H9 (cell line): Measurements from ENCODE around the gene FOXJ3. TPM values are rescaled to one million over a fixed set of nuclear protein-coding genes. Genes with fewer than 3 reads are reported as not detected.

Experiments
- DNase-seq: peaks from one replicate; pipeline ENCODE4 v3.0.0-alpha.2; 2017
- H2AFZ ChIP-seq: one replicate; pipeline ENCODE4 v1.6.1; 2013; ENCODE audit warnings: mild to moderate bottlenecking, low read length, control low read depth, moderate library complexity
- H2AK5ac ChIP-seq: 2 replicates; pipeline ENCODE4 v1.6.1; 2013; ENCODE audit warnings: low read length, control low read depth, mixed read lengths; ENCODE audit not compliant: insufficient read length
- H2BK120ac ChIP-seq: one replicate; pipeline ENCODE4 v1.6.1; 2013; ENCODE audit warnings: low read depth, mild to moderate bottlenecking, low read length, control low read depth, inconsistent platforms; ENCODE audit not compliant: poor library complexity, severe bottlenecking
- H2BK12ac ChIP-seq: 2 replicates; pipeline ENCODE4 v1.6.1; 2013; ENCODE audit warnings: low read length, control low read depth, mixed read lengths, low read depth; ENCODE audit not compliant: insufficient read length
- H2BK15ac ChIP-seq: 2 replicates; pipeline ENCODE4 v1.6.1; 2013; ENCODE audit warnings: low read depth, low read length, control low read depth
- H2BK20ac ChIP-seq: one replicate; pipeline ENCODE4 v1.6.1; 2013; ENCODE audit warnings: low read depth, mild to moderate bottlenecking, low read length, control low read depth, inconsistent platforms; ENCODE audit not compliant: poor library complexity, severe bottlenecking
- H2BK5ac ChIP-seq: 2 replicates; pipeline ENCODE4 v1.6.1; 2013; ENCODE audit warnings: low read length, control low read depth, mixed read lengths; ENCODE audit not compliant: insufficient read length
- H3K14ac ChIP-seq: 2 replicates; pipeline ENCODE4 v1.6.1; 2013; ENCODE audit warnings: low read length, control low read depth; ENCODE audit not compliant: insufficient read depth
- H3K18ac ChIP-seq: 2 replicates; pipeline ENCODE4 v1.6.1; 2013; ENCODE audit warnings: low read depth, mild to moderate bottlenecking, mixed read lengths, low read length, control low read depth; ENCODE audit not compliant: insufficient read length
- H3K23ac ChIP-seq: 2 replicates; pipeline ENCODE4 v1.6.1; 2013; ENCODE audit warnings: low read length, control low read depth, mixed read lengths, low read depth; ENCODE audit not compliant: insufficient read length
- H3K23me2 ChIP-seq: 2 replicates; pipeline ENCODE4 v1.6.1; 2013; ENCODE audit warnings: low read depth, mild to moderate bottlenecking, mixed read lengths, low read length, control low read depth; ENCODE audit not compliant: insufficient read length, poor library complexity, severe bottlenecking
- H3K27ac ChIP-seq: 2 replicates; pipeline ENCODE4 v1.5.1; 2013; ENCODE audit warnings: low read length, control low read depth, mixed read lengths, low read depth; ENCODE audit not compliant: insufficient read length
- H3K27me3 ChIP-seq: 2 replicates; pipeline ENCODE4 v1.6.1; 2013; ENCODE audit warnings: low read length, control low read depth, inconsistent platforms; ENCODE audit not compliant: insufficient read depth
- H3K4ac ChIP-seq: 2 replicates; pipeline ENCODE4 v1.6.1; 2013; ENCODE audit warnings: low read depth, mild to moderate bottlenecking, control low read depth, inconsistent platforms, low read length, moderate library complexity
- H3K4me1 ChIP-seq: 2 replicates; pipeline ENCODE4 v1.6.1; 2013; ENCODE audit warnings: low read length, control low read depth, inconsistent platforms; ENCODE audit not compliant: insufficient read depth
- H3K4me2 ChIP-seq: 2 replicates; pipeline ENCODE4 v1.6.1; 2013; ENCODE audit warnings: low read length, control low read depth, mixed read lengths; ENCODE audit not compliant: insufficient read length, insufficient read depth
- H3K56ac ChIP-seq: 2 replicates; pipeline ENCODE4 v1.6.1; 2013; ENCODE audit warnings: low read depth, mild to moderate bottlenecking, mixed read lengths, low read length, control low read depth; ENCODE audit not compliant: insufficient read length
- H3K79me1 ChIP-seq: 2 replicates; pipeline ENCODE4 v1.6.1; 2013; ENCODE audit warnings: low read depth, mild to moderate bottlenecking, moderate library complexity, low read length, control low read depth, inconsistent platforms; ENCODE audit not compliant: insufficient read depth, poor library complexity, severe bottlenecking
- H3K79me2 ChIP-seq: 2 replicates; pipeline ENCODE4 v1.6.1; 2013; ENCODE audit warnings: low read length, control low read depth, inconsistent platforms; ENCODE audit not compliant: insufficient read depth
- H3K9ac ChIP-seq: 2 replicates; pipeline ENCODE4 v1.6.1; 2013; ENCODE audit warnings: low read length, control low read depth, mixed read lengths; ENCODE audit not compliant: insufficient read length; ENCODE audit errors: extremely low read depth
- H3K9me3 ChIP-seq: one replicate; pipeline ENCODE4 v1.6.1; 2013; ENCODE audit warnings: low read depth, low read length, inconsistent platforms; ENCODE audit not compliant: control insufficient read depth
- H3T11ph ChIP-seq: one replicate; pipeline ENCODE4 v1.6.1; 2013; ENCODE audit warnings: mild to moderate bottlenecking, low read length, control low read depth, inconsistent platforms
- H4K20me1 ChIP-seq: one replicate; pipeline ENCODE4 v1.6.1; 2013; ENCODE audit not compliant: control insufficient read depth, insufficient read length, insufficient read depth
- H4K5ac ChIP-seq: 2 replicates; pipeline ENCODE4 v1.6.1; 2013; ENCODE audit warnings: low read depth, mild to moderate bottlenecking, mixed read lengths, low read length, control low read depth; ENCODE audit not compliant: insufficient read length
- H4K8ac ChIP-seq: replicated peaks from 2 replicates; pipeline ENCODE4 v1.6.1; 2013; ENCODE audit warnings: low read length, control low read depth, mixed read lengths, low read depth; ENCODE audit not compliant: insufficient read length
- H4K91ac ChIP-seq: 2 replicates; pipeline ENCODE4 v1.6.1; 2013; ENCODE audit warnings: low read depth, mild to moderate bottlenecking, moderate library complexity, mixed read lengths, low read length, control low read depth; ENCODE audit not compliant: insufficient read length
- H3K27ac Mint-ChIP-seq, 3 experiments: 2 replicates in 2 of 3; 3 replicates in 1 of 3; pipeline ENCODE4 v1.8.0; 2020 to 2021; ENCODE audit warnings: mixed read lengths in 3 of 3, mild to moderate bottlenecking in 1 of 3, moderate library complexity in 1 of 3
- H3K27me3 Mint-ChIP-seq: 2 replicates; pipeline ENCODE4 v1.8.0; 2021; ENCODE audit warnings: low read depth, mild to moderate bottlenecking, moderate library complexity, mixed read lengths
- H3K36me3 Mint-ChIP-seq, 3 experiments: 2 replicates in 2 of 3; 3 replicates in 1 of 3; pipeline ENCODE4 v1.8.0; 2020 to 2021; ENCODE audit warnings: low read depth in 3 of 3, mixed read lengths in 3 of 3; ENCODE audit not compliant: insufficient read depth in 1 of 3
- H3K4me1 Mint-ChIP-seq, 2 experiments: 2 replicates each; pipeline ENCODE4 v1.8.0; 2020; ENCODE audit warnings: mixed read lengths in 2 of 2
- H3K4me3 Mint-ChIP-seq, 2 experiments: 2 replicates in 1 of 2; 3 replicates in 1 of 2; pipeline ENCODE4 v1.8.0; 2020 to 2021; ENCODE audit warnings: mild to moderate bottlenecking in 2 of 2, mixed read lengths in 2 of 2, moderate library complexity in 1 of 2
- H3K9me3 Mint-ChIP-seq, 2 experiments: 2 replicates in 1 of 2; 3 replicates in 1 of 2; pipeline ENCODE4 v1.8.0; 2020; ENCODE audit warnings: mild to moderate bottlenecking in 2 of 2, mixed read lengths in 2 of 2, moderate library complexity in 1 of 2
- CTCF ChIP-seq: fragments of 200-600 bp; sonication (generic); conservative IDR thresholded peaks from 3 replicates; pipeline ENCODE4 v1.8.0; 2021; ENCODE audit warnings: antibody characterized with exemption, mild to moderate bottlenecking
- WGBS: extraction: QIAGEN DNeasy Blood & Tissue Kit; methylation state at CpG from one replicate; pipeline ENCODE4 v1.1.7; 2013; ENCODE audit warnings: missing lambda C conversion rate, low lambda C conversion rate, mixed read lengths; ENCODE audit not compliant: insufficient read length; ENCODE audit errors: extremely low coverage; 5-methylcytosine and 5-hydroxymethylcytosine counted together
- total RNA-seq: library from RNA; stranded (reverse); gene quantifications from 2 replicates; pipeline ENCODE4 v1.2.1, GENCODE V29; 2021

Gene FOXJ3
- total RNA-seq, 1 experiment from 2014 or later: 49.9 TPM

GRCh38 chr1:42381280-42381673, 46.2 kb upstream of the FOXJ3 start:
- no peak overlapping the region for H3K27ac ChIP-seq
- H3K4me1 ChIP-seq: no peaks in the 10 kb centered on the region
- H2AFZ ChIP-seq: no peak overlapping the region
- H3K14ac ChIP-seq: no peak overlapping the region
- H2BK5ac ChIP-seq: no peak overlapping the region
- H3K23me2 ChIP-seq: peaks cover 3% of the 10 kb centered on the region
- no peak overlapping the region for H3K56ac ChIP-seq
- H3K18ac ChIP-seq: no peak overlapping the region
- H3T11ph ChIP-seq: no peak overlapping the region
- Mint-ChIP-seq H3K27ac (no peak overlapping the region), H3K27me3 (peaks cover 38% of the 10 kb centered on the region), H3K4me1 (peaks cover 12 to 13% of the 10 kb centered on the region in 2 experiments), H3K4me3 (peak overlapping the region; percentile 70 to 83), H3K36me3 (no peaks in the 10 kb centered on the region), H3K9me3 (no peaks in the 10 kb centered on the region)
- no peaks in the 10 kb centered on the region for H3K79me1 ChIP-seq
- H3K4ac ChIP-seq: no peak overlapping the region
- no peak for DNase-seq
- no CpG with 5 or more reads among the region's 8 CpGs for WGBS
- H3K79me2 ChIP-seq: no peaks in the 10 kb centered on the region
- no peak overlapping the region for H3K9ac ChIP-seq
- H2BK15ac ChIP-seq: no peak overlapping the region
- TF ChIP-seq CTCF: no peak
- H2BK20ac ChIP-seq: no peak overlapping the region
- no peaks in the 10 kb centered on the region for H4K20me1 ChIP-seq
- peak overlapping the region; percentile 58 for H3K4me2 ChIP-seq
- no peak overlapping the region for H4K8ac ChIP-seq
- H3K23ac ChIP-seq: no peak overlapping the region
- no peak overlapping the region for H4K91ac ChIP-seq
- no peak overlapping the region for H2AK5ac ChIP-seq
- no peak overlapping the region for H2BK12ac ChIP-seq
- H4K5ac ChIP-seq: no peak overlapping the region
- H3K9me3 ChIP-seq: no peaks in the 10 kb centered on the region
- peaks cover 2% of the 10 kb centered on the region; the same call in 1 of the 2 replicates for H3K27me3 ChIP-seq
- no peak overlapping the region for H2BK120ac ChIP-seq
